ENCODE data around the gene CACHD1. TPM values are rescaled to one million over a fixed set of nuclear protein-coding genes. Genes with fewer than 3 reads are reported as not detected.

The CACHD1 gene
- total and polyA plus RNA-seq, 2 donors from 2014 or later = 3.9 to 8.2 TPM

DNA sequence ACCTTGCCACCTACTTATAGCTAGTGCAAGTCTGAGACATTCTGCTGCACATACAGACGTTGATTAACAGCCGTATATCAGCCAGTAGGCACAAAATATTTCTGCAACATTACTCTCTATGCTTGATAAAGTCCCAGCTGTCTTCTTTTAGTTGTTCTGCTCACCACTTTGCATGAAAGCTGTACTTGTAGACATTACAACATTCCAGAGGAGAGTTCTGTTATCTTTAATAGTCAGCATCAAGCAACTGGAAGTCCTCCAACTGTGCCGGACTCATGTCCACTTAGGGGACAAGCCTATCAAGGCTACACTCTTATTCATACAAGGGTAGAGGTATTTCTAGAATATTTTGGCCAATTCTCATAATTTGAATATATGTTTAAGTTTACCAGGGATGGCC, 50.0 kb downstream of the CACHD1 start:
- Histone ChIP-seq H3K9me3 (ENCODE audit: control insufficient read depth in 2 of 3, insufficient read depth in 1 of 3, low read length in 3 of 3) (no peaks in the 10 kb centered on the region), H3K9ac (ENCODE audit: low read length in 3 of 3) (no peak overlapping the region), H3K4me1 (ENCODE audit: control insufficient read depth in 2 of 3, insufficient read depth in 2 of 3, low read depth in 1 of 3, low read length in 3 of 3) (peaks cover 15 to 22% (median 20%) of the 10 kb centered on the region in 3 donors), H3K27me3 (ENCODE audit: control insufficient read depth, insufficient read depth, low read length) (no peaks in the 10 kb centered on the region), H3K36me3 (ENCODE audit: control insufficient read depth in 2 of 3, insufficient read depth in 3 of 3, low read length in 3 of 3) (no peaks in the 10 kb centered on the region), H3K4me3 (ENCODE audit: low read length in 3 of 3) (no peak overlapping the region), H3K27ac (ENCODE audit: low read depth in 2 of 2, low read length in 2 of 2) (no peak overlapping the region)
- intact Hi-C loops (cut with DNase I) = no loop called here
- peak in 1 of 5 donors; percentile 62 for DNase-seq
- no peak for FAIRE-seq
- TF ChIP-seq, protein P1, sequence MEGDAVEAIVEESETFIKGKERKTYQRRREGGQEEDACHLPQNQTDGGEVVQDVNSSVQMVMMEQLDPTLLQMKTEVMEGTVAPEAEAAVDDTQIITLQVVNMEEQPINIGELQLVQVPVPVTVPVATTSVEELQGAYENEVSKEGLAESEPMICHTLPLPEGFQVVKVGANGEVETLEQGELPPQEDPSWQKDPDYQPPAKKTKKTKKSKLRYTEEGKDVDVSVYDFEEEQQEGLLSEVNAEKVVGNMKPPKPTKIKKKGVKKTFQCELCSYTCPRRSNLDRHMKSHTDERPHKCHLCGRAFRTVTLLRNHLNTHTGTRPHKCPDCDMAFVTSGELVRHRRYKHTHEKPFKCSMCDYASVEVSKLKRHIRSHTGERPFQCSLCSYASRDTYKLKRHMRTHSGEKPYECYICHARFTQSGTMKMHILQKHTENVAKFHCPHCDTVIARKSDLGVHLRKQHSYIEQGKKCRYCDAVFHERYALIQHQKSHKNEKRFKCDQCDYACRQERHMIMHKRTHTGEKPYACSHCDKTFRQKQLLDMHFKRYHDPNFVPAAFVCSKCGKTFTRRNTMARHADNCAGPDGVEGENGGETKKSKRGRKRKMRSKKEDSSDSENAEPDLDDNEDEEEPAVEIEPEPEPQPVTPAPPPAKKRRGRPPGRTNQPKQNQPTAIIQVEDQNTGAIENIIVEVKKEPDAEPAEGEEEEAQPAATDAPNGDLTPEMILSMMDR (IDR thresholded peaks at IDR 0.05; ENCODE audit: borderline replicate concordance, extremely low read depth, insufficient read depth) = no peak

DNA sequence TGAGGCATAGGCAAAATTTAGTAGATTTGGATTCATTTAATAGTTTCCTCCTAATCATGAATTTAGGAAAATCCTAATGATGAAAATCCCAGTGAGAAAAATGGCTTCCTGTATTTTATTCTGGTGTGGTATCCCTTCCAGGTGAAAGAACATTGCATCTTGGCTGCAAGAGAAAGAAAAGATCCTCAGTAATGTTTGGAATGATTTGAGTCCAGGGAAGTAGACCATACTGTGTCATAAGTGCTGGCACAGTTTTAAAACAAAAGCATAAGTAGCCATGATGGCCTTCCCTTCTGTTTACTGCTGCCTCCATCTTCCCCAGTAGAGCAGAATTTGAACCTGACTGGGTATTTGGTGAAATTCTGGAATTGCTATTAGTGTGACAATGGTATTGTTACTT, 52.8 kb downstream of the CACHD1 start:
- no peak overlapping the region for H3K27ac ChIP-seq (ENCODE audit: low read depth in 2 of 2, low read length in 2 of 2)
- FAIRE-seq = no peak
- intact Hi-C loops (cut with DNase I) = no loop called here
- DNase-seq = no peak
- TF ChIP-seq, protein P1 (IDR thresholded peaks at IDR 0.05; ENCODE audit: borderline replicate concordance, extremely low read depth, insufficient read depth) = no peak
- H3K36me3 ChIP-seq (ENCODE audit: control insufficient read depth in 2 of 3, insufficient read depth in 3 of 3, low read length in 3 of 3) = no peaks in the 10 kb centered on the region
- H3K4me1 ChIP-seq (ENCODE audit: control insufficient read depth in 2 of 3, insufficient read depth in 2 of 3, low read depth in 1 of 3, low read length in 3 of 3) = peaks cover 3 to 10% (median 9%) of the 10 kb centered on the region in 3 donors
- no peaks in the 10 kb centered on the region for H3K9me3 ChIP-seq (ENCODE audit: control insufficient read depth in 2 of 3, insufficient read depth in 1 of 3, low read length in 3 of 3)
- no peaks in the 10 kb centered on the region for H3K27me3 ChIP-seq (ENCODE audit: control insufficient read depth, insufficient read depth, low read length)
- no peak overlapping the region for H3K9ac ChIP-seq (ENCODE audit: low read length in 3 of 3)
- no peak overlapping the region for H3K4me3 ChIP-seq (ENCODE audit: low read length in 3 of 3)

DNA sequence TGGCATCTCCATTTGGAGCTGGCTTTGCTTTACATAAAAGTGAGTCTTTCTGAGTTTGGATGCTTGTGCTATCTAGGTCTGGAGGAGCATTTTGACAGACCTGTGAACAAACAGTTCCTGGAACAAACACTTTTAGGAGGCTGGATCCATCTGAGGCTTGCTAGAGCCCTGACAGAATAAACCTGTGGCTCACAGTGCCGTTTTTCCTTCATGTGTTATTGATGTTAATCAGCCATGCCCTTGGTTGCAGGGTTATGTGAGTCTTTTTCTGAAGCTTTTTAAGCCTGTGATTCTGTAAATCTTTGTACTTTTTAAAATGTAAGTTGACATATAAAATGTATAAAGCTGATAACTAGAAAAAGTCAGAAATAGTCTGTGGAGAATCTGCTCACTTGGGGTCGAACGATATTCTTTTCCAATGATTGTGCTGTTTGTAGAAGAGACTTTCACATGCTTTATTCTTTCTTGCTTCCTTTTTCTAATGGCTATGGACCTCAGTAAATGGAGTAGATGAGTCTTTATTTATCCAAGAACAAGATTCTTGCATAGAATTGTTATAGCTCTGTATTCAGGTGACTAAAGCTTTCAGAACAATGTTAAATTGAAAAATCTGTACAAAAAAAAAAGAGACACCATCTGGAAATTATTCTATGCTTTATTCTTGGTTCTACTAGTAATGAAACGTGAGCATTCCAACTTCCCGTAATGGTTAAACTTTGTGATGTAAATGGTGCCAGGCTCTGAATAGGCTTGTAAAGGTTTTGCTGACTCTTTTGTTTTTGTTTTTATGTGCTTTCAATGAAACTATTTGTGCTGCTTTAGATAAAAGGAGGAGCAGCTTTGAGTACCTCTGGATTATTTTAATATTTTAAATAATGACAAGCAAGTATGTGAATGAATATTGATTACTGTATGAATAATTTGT, 53.7 kb downstream of the CACHD1 start:
- intact Hi-C loops (cut with DNase I) = no loop called here

More for the DNA sequence above, 53.7 kb downstream of the CACHD1 start:
- TF ChIP-seq, protein P1 (IDR thresholded peaks at IDR 0.05; ENCODE audit: borderline replicate concordance, extremely low read depth, insufficient read depth) = no peak
- Histone ChIP-seq H3K9me3 (ENCODE audit: control insufficient read depth in 2 of 3, insufficient read depth in 1 of 3, low read length in 3 of 3) (no peaks in the 10 kb centered on the region), H3K36me3 (ENCODE audit: control insufficient read depth in 2 of 3, insufficient read depth in 3 of 3, low read length in 3 of 3) (no peaks in the 10 kb centered on the region), H3K27me3 (ENCODE audit: control insufficient read depth, insufficient read depth, low read length) (no peaks in the 10 kb centered on the region), H3K4me3 (ENCODE audit: low read length in 3 of 3) (no peak overlapping the region), H3K27ac (ENCODE audit: low read depth in 2 of 2, low read length in 2 of 2) (no peak overlapping the region), H3K4me1 (ENCODE audit: control insufficient read depth in 2 of 3, insufficient read depth in 2 of 3, low read depth in 1 of 3, low read length in 3 of 3) (peaks cover 3 to 10% (median 9%) of the 10 kb centered on the region in 3 donors), H3K9ac (ENCODE audit: low read length in 3 of 3) (no peak overlapping the region)
- FAIRE-seq = no peak
- DNase-seq = peak in 1 of 5 donors; percentile 22
